Measurements from ENCODE around the gene PHYHIPL.

GRCh38 chr10:59285848-59286247 is 109.4 kb downstream of the PHYHIPL start:
- no peak for TF ChIP-seq CTCF (IDR thresholded peaks at IDR 0.05 in 4 of 5, conservative IDR thresholded peaks at IDR 0.05 in 1 of 5)
- no peak for TF ChIP-seq POLR2A (IDR thresholded peaks at IDR 0.05)

Data from gastrocnemius medialis (tissue), 4 donors.